ENCODE results near the gene ACSS1.

ACSS1 gene

DNA sequence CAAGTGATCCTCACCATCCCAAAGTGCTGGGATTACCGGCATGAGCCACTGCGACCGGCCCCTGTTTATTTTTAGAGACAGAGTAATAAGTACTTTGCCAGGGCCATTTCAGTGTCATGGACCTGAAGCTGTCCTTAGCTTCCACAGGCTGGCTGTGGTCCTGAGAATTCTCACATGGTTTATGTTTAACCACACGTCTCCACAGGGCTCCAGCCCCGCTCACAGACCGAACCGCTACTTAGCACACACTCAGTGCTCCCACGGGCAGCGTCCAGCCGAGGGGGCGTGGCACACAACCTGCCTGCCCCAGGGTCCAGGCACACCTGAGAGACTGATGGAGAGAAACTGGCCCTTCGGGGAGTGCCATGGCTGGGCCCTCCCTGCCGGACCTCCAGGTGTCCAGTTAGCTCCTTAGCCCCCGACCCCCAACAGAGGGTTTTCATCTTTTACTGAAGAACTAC is 11.7 kb downstream of the ACSS1 start:
- no peak for DNase-seq

DNA sequence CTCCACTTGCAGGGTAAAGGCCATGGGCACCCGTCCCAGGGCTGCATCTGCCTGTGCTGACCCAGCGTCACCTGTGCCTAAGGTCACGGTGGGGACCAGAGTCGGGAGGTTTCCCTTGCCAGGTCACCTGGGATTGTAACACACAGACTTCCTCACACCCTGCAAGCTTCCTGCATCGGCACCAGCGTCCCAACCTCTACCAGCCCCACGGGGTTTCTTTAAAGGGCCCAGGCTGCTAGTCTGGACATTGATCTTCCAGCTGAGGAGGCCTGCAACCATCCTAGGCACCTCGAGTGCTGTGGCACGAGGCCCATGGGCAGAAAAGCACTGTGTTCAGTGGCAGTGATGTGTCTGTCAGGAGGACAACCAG is 12.6 kb downstream of the ACSS1 start:
- no peak for DNase-seq

DNA sequence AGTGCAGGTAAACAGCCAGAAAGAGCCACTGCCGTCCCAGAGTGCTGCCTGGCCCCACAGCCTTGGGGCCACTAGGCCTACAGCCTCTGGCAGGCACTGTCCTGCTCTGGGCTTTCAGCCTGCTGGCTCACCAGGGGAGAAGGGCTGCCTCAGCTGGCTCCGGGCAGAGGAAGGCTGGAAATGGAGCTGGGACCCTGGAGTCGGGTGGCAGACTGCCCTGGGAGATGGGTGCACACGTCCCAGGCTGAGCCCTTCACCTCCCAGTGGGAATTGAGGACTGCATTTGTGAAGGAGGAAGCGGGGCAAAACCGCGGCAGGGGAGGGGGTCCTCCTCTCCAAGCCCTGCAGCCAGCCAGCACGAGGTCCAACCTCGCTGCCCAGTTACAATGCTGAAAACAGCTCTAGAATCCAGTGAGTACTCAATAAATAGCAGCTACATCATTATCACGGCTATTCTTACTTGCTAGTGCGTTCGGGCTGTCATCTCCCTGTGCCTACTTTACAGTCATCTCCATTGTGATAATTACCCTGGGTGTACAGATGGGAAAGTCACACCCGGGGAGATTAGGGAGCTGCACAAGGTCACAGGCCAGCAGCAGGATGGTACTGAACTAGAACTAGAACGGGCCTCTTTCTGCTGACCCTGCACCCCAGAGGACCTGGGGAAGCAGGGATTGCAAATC is 13.1 kb downstream of the ACSS1 start:
- DNase-seq = no peak

DNA sequence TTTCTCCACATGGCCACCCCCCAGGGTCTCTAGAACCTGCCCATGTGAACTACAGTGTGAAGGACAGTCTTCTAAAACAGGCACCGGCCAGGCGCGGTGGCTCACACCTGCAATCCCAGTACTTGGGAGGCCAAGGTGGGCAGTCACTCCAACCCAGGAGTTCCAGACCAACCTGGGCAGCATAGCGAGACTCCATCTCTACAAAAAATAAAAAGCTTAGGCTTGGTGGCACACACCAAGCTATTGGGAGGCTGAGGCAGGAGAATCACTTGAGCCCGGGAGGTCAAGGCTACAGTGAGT is 13.7 kb downstream of the ACSS1 start:
- DNase-seq = no peak

DNA sequence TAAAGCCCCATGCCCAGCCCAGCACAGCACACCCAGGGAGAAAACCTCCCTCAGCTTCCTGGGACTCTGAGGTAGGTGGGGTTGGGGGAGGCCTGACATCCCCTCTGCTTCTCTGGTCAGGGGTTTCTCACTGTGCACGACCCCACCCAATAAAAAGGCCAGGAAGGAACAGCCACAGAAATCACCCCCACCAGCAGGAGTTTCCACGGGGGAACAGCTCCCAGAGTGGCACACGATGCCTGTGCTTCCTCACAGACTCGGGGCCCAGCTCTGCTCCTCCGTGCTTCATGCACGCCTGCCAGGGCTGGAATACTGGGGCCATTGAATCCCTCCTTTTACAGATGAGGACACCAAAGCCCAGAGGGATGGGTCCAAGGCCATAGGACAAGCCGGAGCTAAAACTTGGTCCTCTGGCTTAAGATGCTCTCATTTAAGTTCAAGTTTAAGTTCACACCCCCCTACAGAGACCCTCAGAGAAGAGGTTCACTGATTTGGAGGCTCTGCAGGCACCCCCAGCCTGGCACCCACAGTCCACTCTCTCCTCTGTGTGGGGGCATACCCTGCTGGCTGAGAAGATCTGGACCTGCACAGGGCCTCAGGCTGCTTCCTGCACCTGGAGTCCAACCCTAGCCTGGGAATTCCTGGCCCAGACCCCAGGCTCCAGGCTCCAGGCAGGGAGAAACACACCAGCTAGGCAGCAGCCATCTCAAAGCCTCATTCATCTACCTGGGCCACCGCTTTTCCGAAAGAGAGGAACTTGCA is 14.3 kb downstream of the ACSS1 start:
- no peak for DNase-seq

DNA sequence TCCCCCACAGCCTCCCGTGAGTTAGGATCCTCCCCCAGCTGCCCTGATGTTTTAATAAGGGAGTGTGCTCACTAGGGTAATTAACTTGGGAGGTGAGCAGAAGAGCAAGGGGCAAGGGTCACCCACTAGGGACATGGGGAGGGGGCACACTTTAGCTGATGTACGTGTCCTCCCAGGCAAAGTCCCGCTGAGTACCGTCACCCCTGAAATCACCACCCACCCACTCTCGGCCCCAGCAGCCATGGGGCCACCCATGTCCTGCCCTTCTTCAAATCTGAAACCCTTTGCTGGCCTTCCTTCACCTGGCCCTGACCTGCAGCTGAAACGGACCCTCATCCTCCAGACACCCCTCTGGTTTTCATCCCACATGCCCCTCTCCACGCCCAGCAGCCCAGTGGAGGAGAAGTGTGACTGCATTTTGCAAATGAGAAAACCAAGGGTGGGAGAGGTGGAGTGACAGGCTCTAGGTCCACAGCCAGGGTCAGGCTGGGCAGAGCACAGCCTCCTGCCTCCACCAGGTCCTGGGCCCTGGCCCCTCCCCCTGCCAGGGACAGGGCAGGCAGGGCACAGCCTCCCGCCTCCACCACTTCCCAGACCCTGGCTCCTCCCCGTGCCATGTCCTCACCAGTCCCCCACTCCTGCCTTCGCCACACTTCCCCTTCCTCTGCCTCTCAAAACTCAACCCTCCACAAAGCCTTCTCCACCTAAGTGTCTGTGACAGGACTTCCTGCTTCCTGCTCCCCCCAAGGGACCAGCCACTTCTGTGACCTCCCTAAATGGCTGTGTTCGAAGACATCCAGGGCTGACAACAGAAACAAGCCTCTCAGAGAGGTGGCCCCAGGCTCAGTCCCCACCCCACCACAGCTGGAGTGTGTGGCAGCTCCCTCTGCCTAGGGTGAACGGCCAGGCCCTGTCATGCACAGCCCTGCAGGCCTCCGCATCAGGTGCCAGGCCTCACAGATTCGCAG is 15.1 kb downstream of the ACSS1 start:
- DNase-seq = no peak

DNA sequence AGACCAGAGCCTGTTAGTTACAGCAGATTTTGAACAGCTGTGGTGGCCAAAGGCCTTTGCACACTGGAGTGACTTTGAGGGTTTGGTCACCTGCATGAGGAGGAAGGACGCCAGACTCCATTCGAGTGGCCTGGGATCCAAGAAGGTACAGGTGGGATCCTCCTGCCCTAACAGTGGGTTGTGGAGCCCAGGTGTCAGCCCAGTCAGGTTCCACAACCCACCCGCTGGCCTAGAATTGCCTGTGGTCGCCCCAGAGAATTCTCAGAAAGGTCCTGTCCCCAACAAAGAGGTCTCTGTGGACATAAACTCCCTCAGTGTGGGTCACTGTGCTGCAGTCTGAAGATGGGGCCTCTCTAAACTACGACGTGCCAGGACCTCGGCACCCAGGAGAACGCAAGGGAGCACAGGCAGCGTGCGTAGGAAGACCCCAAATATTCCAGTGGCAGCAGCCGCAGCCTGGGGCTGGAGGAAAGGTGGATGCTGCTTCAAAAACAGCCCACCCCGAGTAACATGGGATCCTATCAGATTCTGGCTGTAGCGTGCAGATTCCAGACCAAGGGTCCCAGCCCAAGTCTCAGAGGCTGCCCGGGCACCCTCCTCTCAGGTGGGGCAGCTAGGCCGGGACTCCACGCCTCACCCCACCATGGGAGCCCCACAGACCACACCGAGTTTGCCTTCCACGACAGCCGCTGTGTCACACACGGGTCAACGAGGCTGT is 16.0 kb downstream of the ACSS1 start:
- no peak for DNase-seq

DNA sequence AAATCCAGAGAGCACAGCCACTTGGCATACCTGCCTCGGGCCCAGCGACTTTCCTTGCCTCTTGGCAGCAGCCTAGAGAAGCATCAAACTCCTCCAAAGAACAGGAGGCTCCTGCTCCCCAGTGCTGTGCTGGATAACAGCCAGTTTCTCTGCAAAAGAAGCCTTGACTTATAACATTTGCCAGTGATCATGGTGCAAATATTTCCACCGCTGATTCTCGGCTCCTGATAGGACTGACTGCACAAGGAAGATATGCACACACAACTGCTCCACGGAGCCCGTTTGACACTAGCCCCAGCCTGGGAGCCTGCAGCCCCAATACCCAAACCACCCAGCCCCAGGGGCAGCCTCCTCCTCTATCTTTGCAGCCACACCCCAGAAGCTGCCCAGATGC is 17.5 kb downstream of the ACSS1 start:
- DNase-seq = no peak

DNA sequence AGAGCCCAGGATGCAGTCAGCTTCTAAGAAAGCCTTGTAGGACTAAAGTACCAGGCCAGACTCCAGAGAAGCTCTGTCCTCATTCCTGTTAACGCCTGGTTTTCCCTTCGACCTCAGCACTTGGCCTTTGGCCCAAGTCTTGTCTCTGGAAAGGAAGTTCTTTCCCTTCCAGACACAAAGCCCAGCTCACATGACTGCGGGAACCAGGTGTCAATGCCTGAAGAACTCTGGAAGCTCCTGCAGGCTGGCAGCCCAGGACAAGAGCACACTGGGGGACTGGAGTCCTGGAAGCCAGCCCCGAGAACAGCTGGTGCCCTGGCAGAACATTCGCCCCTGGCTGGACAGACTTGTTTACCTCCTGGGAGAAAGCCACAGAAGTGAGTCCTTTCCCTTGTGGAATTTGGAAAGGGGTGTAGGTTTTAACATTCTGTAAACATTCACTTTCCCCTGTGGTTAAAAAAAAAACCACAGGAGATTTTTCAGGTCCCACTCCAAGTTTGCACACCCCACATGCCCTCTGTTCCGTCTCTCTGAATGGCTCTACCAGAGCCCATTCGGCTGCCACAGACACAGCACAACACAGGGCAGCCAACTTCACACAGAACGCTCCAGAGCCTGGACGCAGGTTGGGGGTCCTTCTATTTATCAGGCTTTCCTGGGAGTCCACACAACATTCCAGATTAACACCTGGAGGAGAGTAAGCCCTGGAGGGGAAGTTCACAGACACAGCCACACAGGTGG is 18.1 kb downstream of the ACSS1 start:
- DNase-seq = no peak

DNA sequence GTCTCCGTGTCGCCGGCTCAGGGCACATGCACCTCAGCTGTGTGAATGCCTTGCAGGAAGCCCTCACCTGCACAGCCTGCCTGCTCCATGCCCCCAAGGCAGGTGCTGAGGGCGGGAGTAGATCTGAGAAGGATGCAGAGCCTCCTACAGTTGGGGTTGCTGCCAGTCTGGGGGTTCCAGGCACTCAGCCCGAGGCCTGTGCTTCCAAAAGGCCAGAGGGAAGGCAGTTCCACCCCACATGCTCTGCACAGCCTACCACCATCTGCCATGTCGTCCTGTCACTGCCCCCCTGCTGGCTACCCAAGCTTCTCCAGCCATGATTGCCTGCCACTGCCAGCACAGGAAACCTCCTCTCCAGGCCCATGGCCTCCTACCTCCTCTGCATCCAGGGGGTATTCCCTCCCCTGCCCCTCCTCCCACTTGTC is 19.3 kb downstream of the ACSS1 start:
- DNase-seq = no peak

DNA sequence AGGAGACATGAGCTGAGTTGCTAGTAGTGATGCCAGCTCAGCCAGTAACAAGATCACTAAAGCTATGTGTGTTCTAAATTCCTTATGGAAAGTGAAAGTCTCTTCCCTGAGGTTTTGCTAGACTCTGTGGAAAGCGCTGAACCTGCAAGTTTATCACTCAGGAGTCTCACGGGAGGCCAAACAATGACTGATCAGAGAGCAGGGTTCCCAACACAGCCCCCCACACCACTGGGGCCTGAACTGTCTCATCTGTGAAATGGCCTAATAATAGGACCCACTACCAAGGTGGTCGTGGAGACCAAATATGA is 19.9 kb downstream of the ACSS1 start:
- no peak for DNase-seq

DNA sequence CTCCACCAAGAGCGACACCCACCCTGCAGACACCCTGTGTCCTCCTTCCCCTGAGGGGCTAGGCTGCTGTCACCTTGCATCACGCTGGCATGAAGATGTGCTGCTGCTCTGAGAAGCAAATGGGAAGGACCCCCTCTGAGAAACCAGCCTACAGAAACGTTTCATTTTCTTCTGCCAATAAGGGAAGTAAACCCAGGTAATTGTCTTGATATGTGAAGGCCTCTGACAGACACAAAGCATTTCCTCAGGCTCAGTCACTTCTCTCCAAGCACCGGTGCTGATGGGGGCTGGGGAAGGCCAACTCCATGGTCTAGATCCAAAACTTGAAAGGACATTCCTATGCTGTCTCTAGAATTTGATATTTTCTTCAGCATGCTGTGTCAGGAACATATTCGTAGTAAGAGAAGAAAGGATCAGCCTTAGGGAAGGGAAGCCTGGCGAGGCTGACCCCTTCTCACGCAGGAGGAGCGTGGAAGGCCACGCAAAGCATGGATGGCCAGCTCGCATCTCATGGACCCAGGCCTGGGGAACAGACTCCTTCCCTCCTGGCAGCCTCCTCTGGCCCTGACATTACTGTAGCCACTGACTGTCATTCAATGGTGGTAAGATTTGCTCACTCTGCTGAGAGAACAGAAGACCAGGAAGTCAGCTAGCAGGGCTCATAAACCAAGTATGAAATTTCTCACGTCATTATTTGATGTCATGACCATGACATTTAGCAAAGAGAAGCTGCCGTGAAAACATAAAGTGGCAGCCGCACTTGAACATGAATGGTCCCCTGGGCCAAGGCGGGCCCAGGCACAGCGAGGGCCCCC is 20.4 kb downstream of the ACSS1 start:
- DNase-seq = no peak

DNA sequence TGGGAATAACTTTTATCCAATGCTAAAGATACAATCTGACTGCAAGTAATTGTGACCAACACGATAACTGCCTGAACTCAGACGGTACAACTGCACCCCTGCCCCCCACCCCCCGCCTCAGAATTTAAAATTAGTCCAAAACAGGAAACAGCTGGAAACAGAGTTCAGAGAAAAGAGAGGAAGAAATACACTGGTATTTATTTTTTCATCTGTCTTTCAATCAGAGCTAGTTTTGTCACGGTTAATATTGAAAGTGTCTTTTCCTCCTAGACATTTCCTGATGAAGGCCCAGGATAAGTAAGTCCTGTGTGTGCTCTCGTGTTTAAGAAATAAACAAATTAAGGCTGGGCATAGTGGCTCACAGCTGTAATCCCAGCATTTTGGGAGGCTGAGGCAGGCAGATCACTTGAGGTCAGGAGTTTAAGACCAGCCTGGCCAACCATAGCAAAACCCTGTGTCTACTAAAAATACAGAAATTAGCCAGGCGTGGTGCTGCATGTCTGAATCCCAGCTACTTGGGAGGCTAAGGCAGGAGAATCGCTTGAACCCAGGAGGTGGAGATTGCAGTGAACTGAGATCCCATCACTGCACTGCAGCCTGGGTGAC is 21.5 kb downstream of the ACSS1 start:
- DNase-seq = no peak

DNA sequence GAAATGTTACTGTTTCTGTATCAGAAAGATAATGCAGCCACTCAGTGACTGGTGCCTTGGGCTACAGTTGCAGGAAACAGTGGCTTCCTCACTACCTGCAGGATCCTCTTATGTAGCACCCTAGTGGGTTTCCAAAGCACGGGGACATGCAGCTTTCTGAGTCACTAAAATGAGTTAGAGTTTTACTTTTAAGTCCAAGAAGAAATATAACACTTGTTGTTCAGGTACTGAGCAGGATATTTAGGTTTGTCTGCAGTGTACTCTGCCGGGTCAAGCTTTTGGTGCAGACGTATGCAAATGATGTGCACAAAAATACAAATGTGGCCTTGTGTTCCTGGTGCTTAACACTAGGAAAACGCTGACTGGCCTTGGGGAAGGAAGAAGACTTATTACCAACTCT is 22.0 kb downstream of the ACSS1 start:
- peak; percentile 72 to 86 for DNase-seq

DNA sequence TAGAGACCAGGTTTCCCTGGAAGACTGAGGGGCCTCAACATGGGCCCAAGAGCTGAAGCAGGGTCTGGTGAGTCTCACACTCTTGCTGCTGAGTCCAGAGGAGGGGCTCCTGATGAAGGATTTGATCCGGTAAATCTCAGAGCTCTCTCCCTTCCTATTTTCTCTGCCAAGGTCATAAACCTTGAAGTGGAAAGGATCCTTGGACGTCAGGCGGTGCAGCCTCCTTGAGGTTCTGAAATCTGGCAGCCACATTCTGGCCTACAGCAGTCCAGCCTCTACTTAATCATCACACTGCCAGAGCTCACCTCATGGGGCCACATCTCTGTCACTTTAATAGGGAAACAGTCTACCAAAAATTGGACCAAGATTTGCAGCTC is 24.0 kb downstream of the ACSS1 start:
- no peak for DNase-seq

DNA sequence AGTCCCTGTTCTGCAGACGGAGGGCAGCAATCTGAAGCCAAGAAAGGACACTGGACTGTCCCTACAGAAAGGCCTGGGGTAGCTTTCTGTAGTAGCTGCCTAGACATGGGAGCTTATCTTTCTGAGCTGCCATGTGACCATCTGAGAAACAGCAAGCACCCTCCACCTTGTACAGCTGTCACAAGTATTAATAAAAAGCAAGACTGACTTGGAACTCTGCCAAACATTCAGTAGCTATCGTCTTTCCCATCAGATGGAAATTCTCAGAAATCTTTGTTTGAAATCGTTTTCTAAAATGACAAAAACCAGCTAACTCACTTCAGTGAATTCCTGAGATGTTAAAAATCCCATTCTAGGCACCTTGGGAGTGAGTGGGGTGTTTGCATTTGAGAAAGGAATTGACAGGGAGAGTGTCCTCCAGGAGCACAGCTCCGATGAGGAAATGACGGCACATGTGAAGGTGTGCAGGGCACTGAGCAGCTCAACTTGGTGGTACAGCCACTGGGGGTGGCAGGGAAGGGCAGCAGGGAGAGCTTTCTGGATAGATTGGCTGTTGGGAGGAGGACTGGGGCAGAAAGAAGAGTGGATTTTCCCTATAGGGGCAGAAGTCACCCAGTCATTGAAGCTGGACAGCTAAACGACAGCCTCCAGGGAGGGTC is 24.5 kb downstream of the ACSS1 start:
- peak; percentile 37 to 62 for DNase-seq

DNA sequence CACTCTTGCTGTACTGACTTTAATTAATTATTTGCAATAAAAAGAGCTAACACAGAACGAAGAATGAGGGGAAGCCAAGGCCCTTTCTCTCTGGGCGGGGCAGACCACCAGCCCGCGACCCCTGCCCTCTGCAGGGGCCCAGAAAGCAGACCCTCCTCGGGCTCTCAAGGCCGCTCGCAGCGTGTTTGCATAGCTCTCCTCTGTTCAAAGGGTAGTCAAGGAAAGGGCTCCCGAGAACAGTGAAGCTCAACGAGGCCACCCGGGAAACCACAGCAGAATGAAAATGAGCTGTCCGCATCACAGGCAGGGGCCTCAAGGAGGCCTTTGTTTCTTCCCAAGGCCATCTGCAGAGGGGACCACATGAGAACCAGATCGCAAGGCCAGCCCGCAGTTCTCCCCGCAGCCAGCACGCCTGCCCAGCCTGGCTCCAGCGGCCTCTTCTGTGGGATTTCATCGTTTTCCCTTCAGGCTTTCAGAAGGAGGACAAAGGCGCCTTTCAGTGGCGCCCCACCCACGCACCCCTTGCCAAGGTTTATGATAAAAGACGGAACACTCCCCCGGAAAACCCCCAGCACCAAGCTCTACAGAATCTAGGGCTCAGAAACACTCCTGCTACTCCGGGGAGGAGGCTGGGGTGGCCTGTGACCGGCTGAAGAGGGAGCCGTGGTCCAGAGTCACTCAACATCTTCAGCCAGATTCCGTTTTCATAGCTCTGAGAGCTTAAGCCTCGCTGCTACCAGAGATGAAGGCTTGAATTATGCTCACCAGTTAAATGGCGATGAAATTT is 25.3 kb downstream of the ACSS1 start:
- DNase-seq = peak; percentile 67 to 85

DNA sequence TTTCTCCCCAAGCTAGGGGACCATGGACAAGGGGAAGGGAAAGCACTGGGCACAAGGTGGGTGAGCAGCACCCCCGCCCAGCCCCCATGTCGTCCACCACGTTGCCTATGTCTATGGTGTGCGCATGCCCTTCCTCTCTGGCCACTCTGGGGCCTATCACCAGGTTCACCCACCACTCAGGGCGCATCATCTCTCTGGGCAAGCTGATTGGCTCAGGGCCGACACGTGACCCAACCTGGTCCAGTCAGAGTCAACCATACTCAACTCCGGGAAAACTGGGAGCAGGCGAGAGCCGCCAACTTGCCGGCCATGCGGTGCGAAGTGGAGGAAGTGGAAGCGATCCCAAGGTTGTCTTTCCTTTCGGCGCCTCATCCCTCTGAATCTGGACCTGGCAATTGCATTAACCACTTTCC is 25.9 kb downstream of the ACSS1 start:
- peak in 1 of 2 experiments; percentile 34 for DNase-seq

DNA sequence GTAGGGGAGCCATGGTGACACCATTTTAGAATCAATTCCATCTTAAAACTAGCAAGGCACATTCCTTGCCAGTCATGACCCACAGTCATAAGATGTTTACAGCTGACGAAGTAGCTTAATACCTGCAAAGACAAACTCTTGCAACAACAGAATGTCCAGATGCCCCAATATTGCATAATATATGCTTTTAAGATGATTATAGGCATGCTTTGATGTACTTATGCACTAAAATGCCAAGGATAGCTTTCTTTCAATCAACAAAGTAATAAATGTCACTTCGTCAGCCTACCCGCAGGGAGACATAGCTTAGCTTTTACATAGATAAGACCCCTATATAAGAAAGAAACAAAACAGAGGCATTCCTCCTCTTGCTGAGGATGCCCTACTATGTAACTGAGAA is 26.7 kb downstream of the ACSS1 start:
- no peak for DNase-seq

All from NCI-H526 (cell line).